B cell (primary cell): ENCODE results near the gene COPA. TPM values are rescaled to one million over a fixed set of nuclear protein-coding genes. Genes with fewer than 3 reads are reported as not detected.

Experiments used
- ATAC-seq: fragments of 200-7000 bp; cut with Tn5 transposase; one replicate; pipeline ENCODE4 v1.10.0; 2021; ENCODE audit warnings: low read depth, mild to moderate bottlenecking, moderate number of reproducible peaks, moderate library complexity
- CTCF ChIA-PET: fragments of 350-600 bp; sonication (Branson Sonifier 250); formaldehyde crosslinking; loops from one replicate; lab custom pipeline; 2021; ENCODE audit warnings: antibody characterized with exemption, inconsistent platforms; lab: Charles Lee
- POLR2A ChIA-PET: fragments of 350-600 bp; sonication (Branson Sonifier 250); formaldehyde crosslinking; loops from one replicate; lab custom pipeline; 2021; ENCODE audit warnings: antibody characterized with exemption; lab: Charles Lee
- DNase-seq: peaks from one replicate; pipeline ENCODE4 v3.0.0; 2013
- H2AFZ ChIP-seq: 2 replicates; pipeline ENCODE4 v1.6.1; 2012; ENCODE audit warnings: mild to moderate bottlenecking, low read depth, low read length; ENCODE audit not compliant: insufficient read depth, poor library complexity, severe bottlenecking
- H3K27ac ChIP-seq, 2 donors: 1 replicate in 1 of 2; 2 replicates in 1 of 2; pipeline ENCODE4 v1.5.1; 2012 to 2013; ENCODE audit warnings: low read length in 2 of 2, mild to moderate bottlenecking in 2 of 2, moderate library complexity in 1 of 2
- H3K27me3 ChIP-seq, 4 experiments: fragments of 200-600 bp in 1 of 4; sonication (generic) in 1 of 4; replicated peaks in 1 of 4; 1 replicate in 2 of 4; 2 replicates in 2 of 4; pipeline versions ENCODE4 v1.6.1 to v1.7.0; 2013 to 2016; ENCODE audit warnings: low read length in 3 of 4, mild to moderate bottlenecking in 2 of 4, mixed read lengths in 1 of 4, moderate library complexity in 1 of 4; ENCODE audit not compliant: insufficient read depth in 4 of 4, control insufficient read depth in 3 of 4; ENCODE audit errors: control extremely low read depth in 1 of 4
- H3K36me3 ChIP-seq, 2 experiments: replicated peaks in 1 of 2; 1 replicate in 1 of 2; 2 replicates in 1 of 2; pipeline versions ENCODE4 v1.6.1 to v1.7.1; 2013; ENCODE audit warnings: low read length in 1 of 2; ENCODE audit not compliant: insufficient read depth in 2 of 2, control insufficient read depth in 1 of 2; ENCODE audit errors: control extremely low read depth in 1 of 2, extremely low read depth in 1 of 2
- H3K4me1 ChIP-seq, 2 donors: fragments of 200-600 bp in 1 of 2; sonication (generic) in 1 of 2; 1 replicate in 1 of 2; 2 replicates in 1 of 2; pipeline versions ENCODE4 v1.5.1 to v1.6.1; 2013 to 2017; ENCODE audit warnings: low read length in 2 of 2; ENCODE audit not compliant: control insufficient read depth in 2 of 2, insufficient read depth in 2 of 2
- H3K4me2 ChIP-seq: replicated peaks from 2 replicates; pipeline ENCODE3; 2012; ENCODE audit warnings: mild to moderate bottlenecking, low read depth, low read length; ENCODE audit not compliant: poor library complexity, severe bottlenecking
- H3K4me3 ChIP-seq, 5 experiments: fragments of 200-600 bp in 1 of 5; sonication (generic) in 1 of 5; 1 replicate in 3 of 5; 2 replicates in 2 of 5; pipeline versions ENCODE4 v1.5.1 to v1.7.0; 2011 to 2016; ENCODE audit warnings: low read length in 4 of 5, mild to moderate bottlenecking in 4 of 5, low read depth in 2 of 5, control low read depth in 1 of 5, moderate library complexity in 1 of 5; ENCODE audit not compliant: insufficient read depth in 1 of 5; ENCODE audit errors: control extremely low read depth in 1 of 5, extremely low read depth in 1 of 5
- H3K79me2 ChIP-seq: fragments of 200-600 bp; sonication (generic); one replicate; pipeline ENCODE4 v1.6.0; 2016; ENCODE audit warnings: low read length; ENCODE audit not compliant: control insufficient read depth, insufficient read depth
- H3K9ac ChIP-seq: fragments of 200-600 bp; sonication (generic); 2 replicates; pipeline ENCODE4 v1.6.1; 2017; ENCODE audit warnings: mild to moderate bottlenecking, low read length, moderate library complexity
- H3K9me3 ChIP-seq, 3 donors: one replicate each; pipeline versions ENCODE4 v1.6.1 to v1.7.1; 2013; ENCODE audit warnings: low read length in 2 of 3; ENCODE audit not compliant: control insufficient read depth in 2 of 3, insufficient read depth in 1 of 3; ENCODE audit errors: control extremely low read depth in 1 of 3
- H4K20me1 ChIP-seq: 2 replicates; pipeline ENCODE4 v1.6.0; 2012; ENCODE audit warnings: mild to moderate bottlenecking, low read length; ENCODE audit not compliant: insufficient read depth, control insufficient read depth, poor library complexity, severe bottlenecking
- H3K27ac Mint-ChIP-seq: one replicate; pipeline ENCODE4 v1.8.0; 2021; ENCODE audit warnings: mixed read lengths
- H3K27me3 Mint-ChIP-seq: one replicate; pipeline ENCODE4 v1.8.0; 2021; ENCODE audit warnings: mixed read lengths
- H3K4me1 Mint-ChIP-seq: one replicate; pipeline ENCODE4 v1.8.0; 2021; ENCODE audit warnings: mixed read lengths
- H3K4me3 Mint-ChIP-seq: one replicate; pipeline ENCODE4 v1.8.0; 2021; ENCODE audit warnings: mixed read lengths
- H3K9me3 Mint-ChIP-seq: one replicate; pipeline ENCODE4 v1.8.0; 2022; ENCODE audit warnings: mixed read lengths; ENCODE audit not compliant: insufficient read depth
- EZH2 ChIP-seq: IDR thresholded peaks from 2 replicates; pipeline ENCODE4 v1.6.1; 2012; ENCODE audit warnings: borderline replicate concordance, low read depth, mild to moderate bottlenecking, moderate library complexity, low read length; ENCODE audit not compliant: insufficient read depth, poor library complexity, severe bottlenecking
- WGBS: methylation state at CpG from one replicate; pipeline ENCODE4 v1.1.5; 2013; ENCODE audit warnings: missing lambda C conversion rate; ENCODE audit not compliant: insufficient coverage; 5-methylcytosine and 5-hydroxymethylcytosine counted together
- intact Hi-C: fragments of 100-400 bp; cut with micrococcal nuclease; formaldehyde crosslinking; loops from one replicate; pipeline ENCODE4 v1.10.0; 2022
- polyA plus RNA-seq: library from polyadenylated mRNA; depleted of rRNA; stranded (reverse); fragments of >200 nt; gene quantifications from 2 replicates; pipeline ENCODE4 v1.2.3, GENCODE V29; 2012
- total RNA-seq, 2 donors: library from RNA; stranded (reverse); fragments of 120-200 nt in 1 of 2; gene quantifications; 1 replicate in 1 of 2; 2 replicates in 1 of 2; pipeline versions ENCODE4 v1.2.3 to v1.2.4, GENCODE V29; 2013 to 2022
- TF ChIP-seq, protein P1 (sequence below): fragments of 200-600 bp; IDR thresholded peaks from one replicate; pipeline ENCODE4 v1.8.0; 2022; ENCODE audit warnings: antibody characterized with exemption, mild to moderate bottlenecking

COPA gene
- total and polyA plus RNA-seq, 2 donors (not counting 1 experiment from before 2014, with no cell fraction given) = 39.1 to 168 TPM

DNA sequence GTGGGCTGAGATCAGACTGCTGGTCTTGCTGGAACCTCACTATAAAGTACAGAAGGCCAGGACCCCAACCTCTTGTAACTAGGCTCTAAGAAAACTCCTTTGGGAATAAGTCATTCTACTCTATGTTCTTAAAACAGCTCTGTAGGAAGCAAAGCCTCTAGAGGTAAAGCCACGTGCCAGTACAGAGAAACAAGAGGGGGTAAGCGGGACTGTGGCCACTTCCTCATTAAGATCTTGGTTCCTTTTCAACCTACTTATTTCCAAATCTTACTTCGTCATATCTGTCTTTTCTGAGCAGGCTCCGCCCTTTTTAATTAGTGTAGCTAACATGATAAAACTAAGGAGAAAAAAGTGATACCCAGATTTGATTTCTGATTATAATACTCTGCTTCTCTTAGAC is 3.9 kb upstream of the COPA start:
- ChIA-PET POLR2A (interaction anchor here (0.6 to 0.8 kb wide), 2 partner anchors 85 to 86 kb away, joined by 4 to 5 read pairs; partner anchors contain the start of gene DCAF8), CTCF (interaction anchor here (0.8 to 4.3 kb wide), 7 partner anchors 8 to 260 kb away, joined by 3 to 22 read pairs (median 8); no protein-coding TSS in a partner anchor)
- H3K27me3 Mint-ChIP-seq = no peaks in the 10 kb centered on the region
- no peaks in the 10 kb centered on the region for H3K9me3 ChIP-seq
- H4K20me1 ChIP-seq = peaks cover 6% of the 10 kb centered on the region
- peaks cover 49% of the 10 kb centered on the region for H3K4me1 Mint-ChIP-seq
- no peak for TF ChIP-seq EZH2
- TF ChIP-seq, protein P1, sequence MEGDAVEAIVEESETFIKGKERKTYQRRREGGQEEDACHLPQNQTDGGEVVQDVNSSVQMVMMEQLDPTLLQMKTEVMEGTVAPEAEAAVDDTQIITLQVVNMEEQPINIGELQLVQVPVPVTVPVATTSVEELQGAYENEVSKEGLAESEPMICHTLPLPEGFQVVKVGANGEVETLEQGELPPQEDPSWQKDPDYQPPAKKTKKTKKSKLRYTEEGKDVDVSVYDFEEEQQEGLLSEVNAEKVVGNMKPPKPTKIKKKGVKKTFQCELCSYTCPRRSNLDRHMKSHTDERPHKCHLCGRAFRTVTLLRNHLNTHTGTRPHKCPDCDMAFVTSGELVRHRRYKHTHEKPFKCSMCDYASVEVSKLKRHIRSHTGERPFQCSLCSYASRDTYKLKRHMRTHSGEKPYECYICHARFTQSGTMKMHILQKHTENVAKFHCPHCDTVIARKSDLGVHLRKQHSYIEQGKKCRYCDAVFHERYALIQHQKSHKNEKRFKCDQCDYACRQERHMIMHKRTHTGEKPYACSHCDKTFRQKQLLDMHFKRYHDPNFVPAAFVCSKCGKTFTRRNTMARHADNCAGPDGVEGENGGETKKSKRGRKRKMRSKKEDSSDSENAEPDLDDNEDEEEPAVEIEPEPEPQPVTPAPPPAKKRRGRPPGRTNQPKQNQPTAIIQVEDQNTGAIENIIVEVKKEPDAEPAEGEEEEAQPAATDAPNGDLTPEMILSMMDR = no peak
- H3K27ac Mint-ChIP-seq = peak overlapping the region; percentile 90
- H3K79me2 ChIP-seq = peaks cover 70% of the 10 kb centered on the region
- intact Hi-C loops = loop anchor here (10.0 kb wide), 4 partner anchors 88 to 808 kb away; partner anchors contain the start of genes LY9, UFC1, USF1 and USP21
- H3K9ac ChIP-seq = peak overlapping the region; percentile 29
- H3K27ac ChIP-seq = peak overlapping the region; percentile 76 to 82
- peak; percentile 52 for ATAC-seq
- peak overlapping the region; percentile 17 for H2AFZ ChIP-seq
- H3K9me3 Mint-ChIP-seq = no peaks in the 10 kb centered on the region
- H3K4me3 ChIP-seq = peak overlapping the region in 2 of 5 experiments; percentile 7 to 21
- peaks cover 39 to 43% of the 10 kb centered on the region in 2 donors for H3K4me1 ChIP-seq
- H3K36me3 ChIP-seq = peaks cover 2 to 41% of the 10 kb centered on the region in 2 experiments
- DNase-seq = peak; percentile 82
- peak overlapping the region; percentile 61 for H3K4me2 ChIP-seq
- H3K4me3 Mint-ChIP-seq = peak overlapping the region; percentile 76
- H3K27me3 ChIP-seq = no peaks in the 10 kb centered on the region
- WGBS = no CpG with 5 or more reads among the region's 4 CpGs

DNA sequence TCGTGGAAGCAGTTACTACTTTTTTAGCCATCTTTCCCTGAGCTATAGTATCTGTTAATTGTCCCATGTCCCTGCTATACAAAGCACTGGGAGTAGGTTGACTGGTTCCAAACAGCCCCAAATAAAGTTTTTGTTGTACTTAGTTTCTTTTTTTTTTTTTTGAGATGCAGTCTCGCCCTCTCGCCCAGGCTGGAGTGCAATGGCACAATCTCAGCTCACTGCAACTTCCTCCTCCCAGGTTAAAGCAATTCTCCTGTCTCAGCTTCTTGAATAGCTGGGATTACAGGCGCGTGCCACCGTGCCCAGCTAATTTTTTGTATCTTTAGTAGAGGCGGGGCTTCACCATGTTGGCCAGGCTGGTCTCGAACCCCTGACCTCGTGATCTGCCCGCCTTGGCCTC is 3.4 kb upstream of the COPA start:
- Histone ChIP-seq H3K79me2 (peaks cover 75% of the 10 kb centered on the region), H2AFZ (no peak overlapping the region), H3K4me2 (peak overlapping the region; percentile 61), H3K4me3 (peak overlapping the region in 1 of 5 experiments; percentile 21), H3K27ac (peak overlapping the region; percentile 76 to 82), H4K20me1 (peaks cover 6% of the 10 kb centered on the region), H3K27me3 (no peaks in the 10 kb centered on the region), H3K4me1 (peaks cover 44 to 46% of the 10 kb centered on the region in 2 donors), H3K9ac (no peak overlapping the region), H3K9me3 (no peaks in the 10 kb centered on the region), H3K36me3 (peaks cover 0 to 36% of the 10 kb centered on the region in 2 experiments)
- DNase-seq (peak; percentile 29), ATAC-seq (no peak)
- no peaks in the 10 kb centered on the region for H3K9me3 Mint-ChIP-seq
- peak overlapping the region; percentile 76 for H3K4me3 Mint-ChIP-seq
- WGBS = 83% methylated on average over 5 of the region's 10 CpGs
- intact Hi-C loops = loop anchor here (10.0 kb wide), 4 partner anchors 88 to 808 kb away; partner anchors contain the start of genes LY9, UFC1, USF1 and USP21
- CTCF ChIA-PET = interaction anchor here (0.8 to 4.3 kb wide), 7 partner anchors 9 to 260 kb away, joined by 3 to 22 read pairs (median 8); no protein-coding TSS in a partner anchor
- H3K27ac Mint-ChIP-seq = peak overlapping the region; percentile 90
- TF ChIP-seq, protein P1 = no peak
- no peak for TF ChIP-seq EZH2
- POLR2A ChIA-PET = interaction anchor here (0.8 kb wide), 1 partner anchor 84 kb away, joined by 4 read pairs; the partner anchor contains the start of gene DCAF8
- H3K4me1 Mint-ChIP-seq = peaks cover 53% of the 10 kb centered on the region
- no peaks in the 10 kb centered on the region for H3K27me3 Mint-ChIP-seq
